Left hindlimb (tissue), 1 donor: ENCODE results near the gene ABHD12B.
A peak's percentile ranks its signal among the peaks of the same experiment; 100 is the strongest.

Experiments used
- DNase-seq: peaks from one replicate; pipeline ENCODE4 v3.0.0-alpha.2; 2018

Gene ABHD12B

GRCh38 chr14:50871914-50872732 is at the start of gene ABHD12B:
Gene ABHD12B, plus strand, starts transcription at chr14:50872053. Its CDS starts 122 bp downstream, at chr14:50872175.
- peak; percentile 42 for DNase-seq

- no peak for DNase-seq
These were observed 49.3 kb upstream of the ABHD12B start for GRCh38 chr14:50822501-50823042.

GRCh38 chr14:50823051-50823761 is 48.6 kb upstream of the ABHD12B start:
- no peak for DNase-seq

GRCh38 chr14:50823762-50824636 is 47.9 kb upstream of the ABHD12B start:
- DNase-seq: no peak

GRCh38 chr14:50825307-50825706 is 46.5 kb upstream of the ABHD12B start:
- DNase-seq: no peak

GRCh38 chr14:50826681-50827080 is 45.2 kb upstream of the ABHD12B start:
- DNase-seq: no peak

GRCh38 chr14:50828721-50829488 is 42.9 kb upstream of the ABHD12B start:
- no peak for DNase-seq

- DNase-seq: no peak
These were observed 42.3 kb upstream of the ABHD12B start for GRCh38 chr14:50829489-50830043.

- peak; percentile 75 for DNase-seq
These were observed 41.6 kb upstream of the ABHD12B start for GRCh38 chr14:50830044-50830931.

- peak; percentile 83 for DNase-seq
These were observed 40.7 kb upstream of the ABHD12B start, which contains the start of gene NIN for GRCh38 chr14:50830932-50831725. Gene NIN, minus strand, starts transcription at chr14:50831162. Its CDS starts 9,106 bp downstream, at chr14:50822056.

- no peak for DNase-seq
These were observed 40.1 kb upstream of the ABHD12B start for GRCh38 chr14:50831726-50832168.

GRCh38 chr14:50832935-50833630 is 38.8 kb upstream of the ABHD12B start:
- no peak for DNase-seq

- DNase-seq: no peak
These were observed 37.0 kb upstream of the ABHD12B start for GRCh38 chr14:50834802-50835276.

GRCh38 chr14:50835280-50835679 is 36.6 kb upstream of the ABHD12B start:
- no peak for DNase-seq

- DNase-seq: no peak
These were observed 35.3 kb upstream of the ABHD12B start for GRCh38 chr14:50836515-50836914.

- no peak for DNase-seq
These were observed 34.6 kb upstream of the ABHD12B start for GRCh38 chr14:50837271-50837670.

GRCh38 chr14:50837850-50838470 is 33.9 kb upstream of the ABHD12B start:
- no peak for DNase-seq

GRCh38 chr14:50839048-50839447 is 32.8 kb upstream of the ABHD12B start:
- DNase-seq: no peak
